GM23248 (cell line): ENCODE measurements around the gene PPM1L. TPM values are rescaled to one million over a fixed set of nuclear protein-coding genes. Genes with fewer than 3 reads are reported as not detected.

ENCODE experiments used
- DNase-seq: peaks from one replicate; pipeline ENCODE4 v3.0.0-alpha.2; 2015
- H2AFZ ChIP-seq: fragments of 200-600 bp; sonication (generic); 2 replicates; pipeline ENCODE4 v1.6.1; 2016; ENCODE audit warnings: antibody characterized with exemption
- H3F3A ChIP-seq: fragments of 200-600 bp; sonication (generic); 2 replicates; pipeline ENCODE4 v1.6.1; 2016; ENCODE audit warnings: mild to moderate bottlenecking, antibody characterized with exemption, mixed run types; ENCODE audit not compliant: insufficient read depth
- H3K27ac ChIP-seq: fragments of 200-600 bp; sonication (generic); 2 replicates; pipeline ENCODE4 v1.5.1; 2016; ENCODE audit warnings: mild to moderate bottlenecking
- H3K27me3 ChIP-seq: fragments of 200-600 bp; sonication (generic); replicated peaks from 2 replicates; pipeline ENCODE4 v1.6.1; 2016; ENCODE audit warnings: mild to moderate bottlenecking; ENCODE audit not compliant: insufficient read depth
- H3K36me3 ChIP-seq: fragments of 200-600 bp; sonication (generic); 2 replicates; pipeline ENCODE4 v1.6.1; 2016; ENCODE audit warnings: low read depth, mild to moderate bottlenecking
- H3K4me1 ChIP-seq: fragments of 200-600 bp; sonication (generic); 2 replicates; pipeline ENCODE4 v1.6.1; 2016; ENCODE audit warnings: mild to moderate bottlenecking; ENCODE audit not compliant: insufficient read depth
- H3K4me2 ChIP-seq: fragments of 200-600 bp; sonication (generic); one replicate; pipeline ENCODE4 v1.6.1; 2016; ENCODE audit warnings: mild to moderate bottlenecking; ENCODE audit not compliant: unreplicated experiment
- H3K4me3 ChIP-seq: fragments of 200-600 bp; sonication (generic); 2 replicates; pipeline ENCODE4 v1.5.1; 2016; ENCODE audit warnings: mild to moderate bottlenecking
- H3K79me2 ChIP-seq: fragments of 200-600 bp; sonication (generic); 2 replicates; pipeline ENCODE4 v1.6.1; 2016; ENCODE audit warnings: mild to moderate bottlenecking; ENCODE audit not compliant: insufficient read depth
- H3K9ac ChIP-seq: fragments of 200-600 bp; sonication (generic); 2 replicates; pipeline ENCODE4 v1.6.1; 2016; ENCODE audit warnings: mild to moderate bottlenecking
- H3K9me2 ChIP-seq: fragments of 200-600 bp; sonication (generic); 2 replicates; pipeline ENCODE4 v1.6.1; 2016; ENCODE audit warnings: mixed run types, mild to moderate bottlenecking, moderate library complexity; ENCODE audit not compliant: insufficient read depth
- H3K9me3 ChIP-seq: fragments of 200-600 bp; sonication (generic); one replicate; pipeline ENCODE4 v1.6.1; 2017; ENCODE audit warnings: low read depth
- H4K20me1 ChIP-seq: fragments of 200-600 bp; sonication (generic); 2 replicates; pipeline ENCODE4 v1.6.0; 2016; ENCODE audit not compliant: insufficient read depth
- EZH2 ChIP-seq: fragments of 200-600 bp; sonication (generic); IDR thresholded peaks from 2 replicates; pipeline ENCODE4 v1.6.1; 2018; ENCODE audit warnings: antibody characterized with exemption, mild to moderate bottlenecking; ENCODE audit not compliant: insufficient read depth, poor library complexity, severe bottlenecking
- EZH2phosphoT487 ChIP-seq: fragments of 200-600 bp; sonication (generic); IDR thresholded peaks from 2 replicates; pipeline ENCODE4 v1.6.1; 2018; ENCODE audit warnings: antibody characterized with exemption, moderate library complexity, mild to moderate bottlenecking, low read depth; ENCODE audit not compliant: insufficient read depth
- WGBS, 2 experiments: methylation state at CpG; one replicate each; pipeline ENCODE4 v1.1.6; 2015 to 2017; ENCODE audit warnings: low lambda C conversion rate in 2 of 2, low coverage in 1 of 2; ENCODE audit errors: missing lambda C conversion rate in 2 of 2; 5-methylcytosine and 5-hydroxymethylcytosine counted together
- in situ Hi-C: fragments of 300-500 bp; cut with MboI; formaldehyde crosslinking; loops from 2 replicates; pipeline ENCODE4 v1.15.0; 2020
- polyA plus RNA-seq: library from polyadenylated mRNA; unstranded; fragments of >200 nt; fragmentation: Nextera tagmentation; extraction: Ambion mirVana; gene quantifications from 2 replicates; pipeline ENCODE4 v1.2.1, GENCODE V29; 2016
- total RNA-seq: library from RNA; depleted of rRNA; stranded (reverse); fragments of >200 nt; shearing (Covaris generic); gene quantifications from 2 replicates; pipeline ENCODE4 v1.2.3, GENCODE V29; 2014

PPM1L gene
- total and polyA plus RNA-seq, 2 experiments from 2014 or later: under 0.01 to 0.26 TPM

DNA sequence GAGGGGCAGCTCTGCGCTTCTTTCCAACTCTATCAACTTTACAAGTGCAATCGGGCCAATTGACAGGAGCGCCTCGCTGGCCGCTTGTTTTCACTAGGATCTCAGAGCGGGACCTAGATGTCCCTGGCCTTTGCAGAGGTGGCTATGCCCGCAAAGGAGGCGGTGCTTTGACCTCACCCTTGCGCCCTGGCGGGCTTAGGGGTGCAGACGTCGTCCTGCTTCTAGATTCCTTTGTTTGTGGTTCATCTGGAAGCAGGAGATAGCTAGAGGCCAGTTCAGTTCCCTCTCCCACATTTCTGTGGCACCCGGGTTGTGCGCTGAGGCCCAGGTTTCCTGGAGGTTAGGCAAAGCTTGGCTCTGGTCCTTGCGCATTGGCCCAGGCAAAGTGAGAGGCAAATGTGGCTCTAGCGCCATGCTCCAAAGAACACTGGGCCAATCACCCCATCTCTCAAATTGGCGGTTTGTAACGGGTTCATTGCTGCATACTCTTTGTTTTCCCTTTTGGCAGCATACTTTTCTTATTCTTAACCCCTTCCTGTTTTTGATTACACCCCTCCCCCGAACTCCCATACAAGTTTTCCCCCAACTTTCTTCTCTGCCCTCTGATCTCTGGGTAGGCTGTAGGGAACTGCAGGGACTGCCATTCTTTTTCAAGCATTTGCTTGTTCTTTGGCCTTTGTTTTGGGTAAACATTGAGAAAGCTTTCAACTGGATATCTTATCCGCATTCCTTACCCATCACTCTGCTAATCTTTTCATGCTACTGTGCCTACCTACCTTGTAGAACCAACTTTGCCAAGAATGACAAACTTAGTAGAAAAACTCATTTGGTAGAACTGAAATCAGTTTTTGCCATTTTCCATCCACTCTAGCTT is 1.4 kb downstream of the PPM1L start:
- Histone ChIP-seq H2AFZ (no peak overlapping the region), H3K9me3 (no peaks in the 10 kb centered on the region), H3K27ac (no peak overlapping the region), H3K4me2 (no peak overlapping the region), H3F3A (no peaks in the 10 kb centered on the region), H3K9ac (no peak overlapping the region), H3K4me3 (no peak overlapping the region), H3K27me3 (peaks cover 17% of the 10 kb centered on the region), H3K79me2 (no peaks in the 10 kb centered on the region), H4K20me1 (no peaks in the 10 kb centered on the region), H3K36me3 (no peaks in the 10 kb centered on the region), H3K9me2 (no peaks in the 10 kb centered on the region), H3K4me1 (peaks cover 5% of the 10 kb centered on the region; the same call in 1 of the 2 replicates)
- 63 to 67% methylated on average over 20 of the region's 20 CpGs for WGBS, 2 experiments
- TF ChIP-seq EZH2: no peak
- TF ChIP-seq EZH2phosphoT487: no peak
- no peak for DNase-seq
- in situ Hi-C loops: no loop called here

DNA sequence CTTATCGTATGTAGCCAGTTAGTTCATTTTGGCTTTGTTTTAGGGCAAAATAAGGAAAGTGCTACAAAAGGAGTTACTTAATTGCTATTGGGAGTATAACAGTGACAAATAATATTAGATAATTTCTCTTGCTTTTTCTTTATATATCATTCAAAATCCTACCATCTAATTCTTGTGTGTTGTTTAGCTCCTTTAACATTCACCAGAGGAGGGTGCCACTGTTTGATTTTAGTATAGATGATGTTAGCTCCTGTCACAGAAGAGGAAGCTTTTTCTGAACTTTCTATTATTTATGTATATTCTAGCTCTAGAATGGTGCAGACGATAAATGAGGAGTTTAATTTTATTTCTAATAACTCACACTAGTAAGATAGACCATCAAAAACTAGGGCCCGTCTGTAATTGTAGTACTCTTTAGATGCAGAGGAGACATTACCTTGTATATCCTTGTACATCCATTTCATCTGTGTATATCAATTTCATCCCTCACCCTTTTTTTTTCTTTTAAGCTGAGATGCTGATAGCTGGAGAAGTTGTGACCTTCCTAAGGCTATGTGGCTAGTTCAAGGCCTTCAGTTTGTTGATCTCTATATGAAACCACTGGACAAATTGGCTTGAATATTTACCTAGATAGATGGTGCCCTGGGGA is 3.0 kb downstream of the PPM1L start:
- Histone ChIP-seq H3K27ac (no peak overlapping the region), H3K27me3 (peaks cover 17% of the 10 kb centered on the region), H3K9ac (no peak overlapping the region), H4K20me1 (no peaks in the 10 kb centered on the region), H3K4me3 (no peak overlapping the region), H2AFZ (no peak overlapping the region), H3K9me2 (no peaks in the 10 kb centered on the region), H3K36me3 (no peaks in the 10 kb centered on the region), H3K4me1 (peaks cover 2% of the 10 kb centered on the region; the same call in 1 of the 2 replicates), H3K79me2 (no peaks in the 10 kb centered on the region), H3K9me3 (no peaks in the 10 kb centered on the region), H3K4me2 (no peak overlapping the region), H3F3A (no peaks in the 10 kb centered on the region)
- in situ Hi-C loops: no loop called here
- TF ChIP-seq EZH2phosphoT487 (no peak), EZH2 (no peak)
- DNase-seq: no peak
- 78 to 81% methylated on average over 3 of the region's 3 CpGs for WGBS, 2 experiments

DNA sequence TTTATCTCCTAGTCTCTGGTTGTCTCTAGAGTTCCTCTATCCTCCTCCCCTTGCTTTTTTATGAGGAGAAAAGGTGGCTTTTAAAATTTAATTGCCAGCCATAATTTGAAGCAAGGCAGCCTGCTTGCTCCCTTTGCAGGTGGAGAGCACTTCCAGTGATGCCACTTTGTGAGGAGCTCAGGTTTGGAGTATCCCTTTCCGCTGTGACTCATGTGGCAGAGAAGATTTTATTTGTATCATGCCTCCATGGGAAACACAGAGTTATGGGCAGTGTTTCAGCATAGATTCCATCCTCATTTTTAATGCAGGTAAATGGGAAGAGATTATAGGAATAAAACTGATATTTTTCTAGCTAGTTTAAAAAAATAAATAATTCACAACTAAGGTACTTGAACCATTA is 7.0 kb downstream of the PPM1L start:
- no peak overlapping the region for H3K4me2 ChIP-seq
- H3K9me3 ChIP-seq: no peaks in the 10 kb centered on the region
- no peaks in the 10 kb centered on the region for H3K9me2 ChIP-seq
- H3K4me1 ChIP-seq: no peaks in the 10 kb centered on the region
- H4K20me1 ChIP-seq: no peaks in the 10 kb centered on the region
- peaks cover under 1% of the 10 kb centered on the region; the same call in 1 of the 2 replicates for H3K27me3 ChIP-seq
- H3K36me3 ChIP-seq: no peaks in the 10 kb centered on the region
- H2AFZ ChIP-seq: no peak overlapping the region
- WGBS, 2 experiments: 70 to 94% methylated on average over 1 of the region's 1 CpG
- no peak overlapping the region for H3K9ac ChIP-seq
- in situ Hi-C loops: no loop called here
- no peaks in the 10 kb centered on the region for H3F3A ChIP-seq
- H3K4me3 ChIP-seq: no peak overlapping the region
- DNase-seq: no peak
- no peak overlapping the region for H3K27ac ChIP-seq
- TF ChIP-seq EZH2 (no peak), EZH2phosphoT487 (no peak)
- no peaks in the 10 kb centered on the region for H3K79me2 ChIP-seq

DNA sequence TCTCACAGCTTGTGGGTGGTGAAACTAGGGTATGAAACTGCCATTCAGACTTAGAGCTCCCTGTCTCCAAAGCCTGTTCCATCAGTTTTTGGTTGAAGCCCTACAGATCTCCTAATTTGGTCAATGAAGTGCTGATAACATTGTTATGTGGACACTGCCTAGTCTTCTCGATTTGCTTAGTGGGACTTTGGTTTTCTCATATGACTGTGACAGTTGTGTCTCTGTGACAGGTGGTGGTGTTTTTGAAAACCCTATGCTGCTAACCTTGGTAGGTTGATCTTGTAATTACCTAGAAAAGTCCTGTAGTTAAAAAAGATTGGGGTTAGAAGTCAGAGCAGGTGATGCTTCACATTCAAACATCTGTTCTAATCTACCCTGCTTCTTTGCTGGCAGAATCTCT is 9.2 kb downstream of the PPM1L start:
- Histone ChIP-seq H3K9ac (no peak overlapping the region), H3K36me3 (no peaks in the 10 kb centered on the region), H3F3A (no peaks in the 10 kb centered on the region), H2AFZ (no peak overlapping the region), H3K79me2 (no peaks in the 10 kb centered on the region), H3K27me3 (no peaks in the 10 kb centered on the region; the same call in 1 of the 2 replicates), H3K9me3 (no peaks in the 10 kb centered on the region), H4K20me1 (no peaks in the 10 kb centered on the region), H3K4me3 (no peak overlapping the region), H3K9me2 (no peaks in the 10 kb centered on the region), H3K27ac (no peak overlapping the region), H3K4me1 (no peaks in the 10 kb centered on the region), H3K4me2 (no peak overlapping the region)
- 23 to 29% methylated on average over 1 of the region's 1 CpG for WGBS, 2 experiments
- DNase-seq: no peak
- TF ChIP-seq EZH2phosphoT487 (no peak), EZH2 (no peak)
- in situ Hi-C loops: no loop called here
